Measurements from ENCODE around the gene TP73. TPM values are rescaled to one million over a fixed set of nuclear protein-coding genes. Genes with fewer than 3 reads are reported as not detected.

The TP73 gene
- total RNA-seq, 2 experiments from 2014 or later = not detected

DNA sequence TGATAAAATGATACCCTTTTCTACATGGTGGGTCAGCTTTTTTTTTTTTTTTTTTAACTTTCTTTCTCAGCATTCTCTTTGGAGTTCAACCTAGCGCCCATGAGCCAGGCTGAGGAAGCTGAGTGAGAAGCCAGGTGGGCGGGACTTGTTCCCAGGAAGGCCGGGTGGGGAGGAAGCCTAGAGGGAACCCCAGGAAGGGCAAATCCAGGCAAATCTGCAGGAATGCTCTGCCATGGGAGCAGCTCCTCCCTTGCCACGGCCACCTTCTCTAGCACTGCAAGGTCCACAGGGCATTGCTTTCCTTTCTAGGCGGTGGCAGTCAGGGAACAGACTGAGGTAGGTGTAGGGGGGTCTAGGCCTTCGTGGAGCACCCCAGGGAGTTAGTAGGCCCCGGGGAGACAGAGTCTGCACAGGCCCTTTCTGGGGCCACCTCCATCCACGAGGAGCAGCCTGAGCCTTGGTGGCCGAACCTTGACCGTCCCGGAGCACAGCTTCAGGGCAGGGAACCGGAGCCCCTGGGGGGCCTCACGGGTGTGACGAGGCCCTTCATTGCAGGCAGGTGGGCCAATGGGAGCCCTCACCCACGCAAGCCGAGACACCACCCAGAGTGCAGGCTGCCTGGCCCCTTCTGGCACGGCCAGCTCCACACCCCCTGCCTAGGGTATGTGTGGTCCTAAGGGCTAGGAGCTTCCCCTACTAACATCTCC, 81.7 kb downstream of the TP73 start:
- Mint-ChIP-seq H3K4me1 (ENCODE audit: low read depth) (no peaks in the 10 kb centered on the region), H3K36me3 (ENCODE audit: low read depth) (peaks cover 10% of the 10 kb centered on the region), H3K4me3 (no peak overlapping the region), H3K27me3 (peaks cover 5% of the 10 kb centered on the region), H3K27ac (no peak overlapping the region), H3K9me3 (no peaks in the 10 kb centered on the region)
- Histone ChIP-seq H3K9me3 (ENCODE audit: control insufficient read depth in 1 of 2, insufficient read depth in 1 of 2, low read length in 2 of 2) (peaks cover 0 to 4% of the 10 kb centered on the region in 2 experiments), H3K27ac (ENCODE audit: low read depth in 1 of 2, low read length in 2 of 2) (no peak overlapping the region), H3K4me3 (ENCODE audit: low read length) (no peak overlapping the region), H3K36me3 (ENCODE audit: insufficient read depth, low read length) (peaks cover 7% of the 10 kb centered on the region), H3K4me1 (ENCODE audit: insufficient read depth, low read length) (no peaks in the 10 kb centered on the region), H3K27me3 (ENCODE audit: control insufficient read depth in 1 of 2, insufficient read depth in 2 of 2, low read length in 2 of 2) (no peaks in the 10 kb centered on the region)
- ChIA-PET POLR2A (no interaction called here), CTCF (no interaction called here)
- no peak for DNase-seq
- TF ChIP-seq, protein P1, sequence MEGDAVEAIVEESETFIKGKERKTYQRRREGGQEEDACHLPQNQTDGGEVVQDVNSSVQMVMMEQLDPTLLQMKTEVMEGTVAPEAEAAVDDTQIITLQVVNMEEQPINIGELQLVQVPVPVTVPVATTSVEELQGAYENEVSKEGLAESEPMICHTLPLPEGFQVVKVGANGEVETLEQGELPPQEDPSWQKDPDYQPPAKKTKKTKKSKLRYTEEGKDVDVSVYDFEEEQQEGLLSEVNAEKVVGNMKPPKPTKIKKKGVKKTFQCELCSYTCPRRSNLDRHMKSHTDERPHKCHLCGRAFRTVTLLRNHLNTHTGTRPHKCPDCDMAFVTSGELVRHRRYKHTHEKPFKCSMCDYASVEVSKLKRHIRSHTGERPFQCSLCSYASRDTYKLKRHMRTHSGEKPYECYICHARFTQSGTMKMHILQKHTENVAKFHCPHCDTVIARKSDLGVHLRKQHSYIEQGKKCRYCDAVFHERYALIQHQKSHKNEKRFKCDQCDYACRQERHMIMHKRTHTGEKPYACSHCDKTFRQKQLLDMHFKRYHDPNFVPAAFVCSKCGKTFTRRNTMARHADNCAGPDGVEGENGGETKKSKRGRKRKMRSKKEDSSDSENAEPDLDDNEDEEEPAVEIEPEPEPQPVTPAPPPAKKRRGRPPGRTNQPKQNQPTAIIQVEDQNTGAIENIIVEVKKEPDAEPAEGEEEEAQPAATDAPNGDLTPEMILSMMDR (IDR thresholded peaks at IDR 0.05) = no peak
- intact Hi-C loops (cut with DNase I, micrococcal nuclease) = no loop called here
- ATAC-seq (ENCODE audit: poor library complexity) = no peak

DNA sequence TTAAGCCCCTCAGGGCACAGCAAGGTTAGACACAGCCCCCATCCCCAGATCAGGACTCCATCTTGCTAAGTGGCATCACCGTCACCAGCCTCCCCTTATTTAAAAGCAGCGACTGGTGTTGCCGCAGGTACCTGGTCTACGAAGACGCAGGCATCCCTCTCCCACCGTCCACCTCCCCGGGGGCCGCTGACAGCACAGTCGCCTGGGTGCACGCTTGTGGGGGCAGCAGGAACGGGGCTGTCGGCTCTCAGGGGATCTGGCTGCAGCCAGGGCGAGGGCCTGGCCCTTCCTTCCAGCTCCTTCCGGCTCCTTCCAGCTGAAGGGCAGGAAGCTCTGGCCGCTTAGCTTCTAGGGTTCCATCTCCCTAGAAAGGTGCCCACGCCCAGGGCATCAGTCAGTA, 82.3 kb downstream of the TP73 start:
- Histone ChIP-seq H3K4me3 (ENCODE audit: low read length) (no peak overlapping the region), H3K9me3 (ENCODE audit: control insufficient read depth in 1 of 2, insufficient read depth in 1 of 2, low read length in 2 of 2) (peaks cover 0 to 4% of the 10 kb centered on the region in 2 experiments), H3K27ac (ENCODE audit: low read depth in 1 of 2, low read length in 2 of 2) (no peak overlapping the region), H3K4me1 (ENCODE audit: insufficient read depth, low read length) (no peaks in the 10 kb centered on the region), H3K27me3 (ENCODE audit: control insufficient read depth in 1 of 2, insufficient read depth in 2 of 2, low read length in 2 of 2) (no peaks in the 10 kb centered on the region), H3K36me3 (ENCODE audit: insufficient read depth, low read length) (peaks cover 11% of the 10 kb centered on the region)
- Mint-ChIP-seq H3K9me3 (no peaks in the 10 kb centered on the region), H3K27me3 (no peaks in the 10 kb centered on the region), H3K36me3 (ENCODE audit: low read depth) (peaks cover 10% of the 10 kb centered on the region), H3K4me3 (no peak overlapping the region), H3K27ac (no peak overlapping the region), H3K4me1 (ENCODE audit: low read depth) (no peaks in the 10 kb centered on the region)
- CTCF ChIA-PET = no interaction called here
- POLR2A ChIA-PET = no interaction called here
- TF ChIP-seq, protein P1 (IDR thresholded peaks at IDR 0.05) = no peak
- intact Hi-C loops (cut with DNase I, micrococcal nuclease) = no loop called here
- DNase-seq (no peak), ATAC-seq (ENCODE audit: poor library complexity) (no peak)

DNA sequence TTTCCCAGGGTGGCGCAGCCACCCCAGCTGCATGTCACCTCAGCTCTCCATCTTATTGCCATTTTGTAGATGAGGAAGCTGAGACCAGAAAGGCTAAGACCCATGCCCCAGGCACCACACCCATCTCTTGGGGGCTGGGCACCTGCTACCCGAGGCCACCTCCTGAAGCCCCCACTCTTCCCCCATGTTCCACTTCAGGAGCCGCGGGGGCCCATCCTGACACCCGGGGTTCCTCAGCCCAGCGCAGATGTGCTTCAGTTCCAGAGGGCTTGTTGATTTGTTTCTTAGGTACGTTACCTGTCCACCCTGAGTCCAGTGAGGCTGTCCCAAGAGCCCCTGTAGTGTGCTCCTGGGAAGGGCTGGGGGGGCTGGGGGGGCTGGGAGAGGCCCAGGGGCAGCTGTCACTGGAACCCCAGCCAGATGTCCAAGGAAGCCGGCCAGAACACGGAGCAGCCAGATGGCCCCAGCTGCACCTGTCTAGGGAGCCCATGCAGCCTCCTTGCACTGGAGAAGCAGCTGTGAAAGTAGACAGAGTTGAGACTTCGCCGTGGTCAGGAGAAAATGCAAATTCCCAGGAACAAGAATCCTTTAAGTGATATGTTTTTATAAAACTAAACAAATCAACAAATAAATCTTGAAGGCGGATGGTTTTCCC, 82.8 kb downstream of the TP73 start:
- H3K9me3 Mint-ChIP-seq = no peaks in the 10 kb centered on the region
- ATAC-seq (ENCODE audit: poor library complexity) (no peak), DNase-seq (no peak)
- ChIA-PET CTCF (no interaction called here), POLR2A (no interaction called here)
- Histone ChIP-seq H3K27ac (ENCODE audit: low read depth in 1 of 2, low read length in 2 of 2) (no peak overlapping the region), H3K36me3 (ENCODE audit: insufficient read depth, low read length) (peaks cover 12% of the 10 kb centered on the region), H3K9me3 (ENCODE audit: control insufficient read depth in 1 of 2, insufficient read depth in 1 of 2, low read length in 2 of 2) (peaks cover 0 to 4% of the 10 kb centered on the region in 2 experiments), H3K4me1 (ENCODE audit: insufficient read depth, low read length) (no peaks in the 10 kb centered on the region), H3K27me3 (ENCODE audit: control insufficient read depth in 1 of 2, insufficient read depth in 2 of 2, low read length in 2 of 2) (no peaks in the 10 kb centered on the region), H3K4me3 (ENCODE audit: low read length) (no peak overlapping the region)
- no peak overlapping the region for H3K27ac Mint-ChIP-seq
- H3K4me3 Mint-ChIP-seq = no peak overlapping the region
- H3K36me3 Mint-ChIP-seq (ENCODE audit: low read depth) = peaks cover 10% of the 10 kb centered on the region
- no peaks in the 10 kb centered on the region for H3K27me3 Mint-ChIP-seq
- TF ChIP-seq, protein P1 (IDR thresholded peaks at IDR 0.05) = no peak
- H3K4me1 Mint-ChIP-seq (ENCODE audit: low read depth) = no peaks in the 10 kb centered on the region
- intact Hi-C loops (cut with DNase I, micrococcal nuclease) = no loop called here
